ENCODE data around the gene ING3.
A peak's percentile ranks its signal among the peaks of the same experiment; 100 is the strongest.

ING3 gene

GRCh38 chr7:120996333-120996987 is 45.9 kb downstream of the ING3 start:
- ChIA-PET CTCF (interaction anchor here (1.2 to 8.2 kb wide), 3 partner anchors 8 to 112 kb away, joined by 4 to 90 read pairs (median 5); partner anchors contain the start of gene CPED1), POLR2A (interaction anchor here (0.6 kb wide), 1 partner anchor 17 kb away, joined by 3 read pairs; no protein-coding TSS in a partner anchor)
- peak; percentile 72 for DNase-seq (ENCODE audit: low read depth, low spot score)
- TF ChIP-seq, protein P1, sequence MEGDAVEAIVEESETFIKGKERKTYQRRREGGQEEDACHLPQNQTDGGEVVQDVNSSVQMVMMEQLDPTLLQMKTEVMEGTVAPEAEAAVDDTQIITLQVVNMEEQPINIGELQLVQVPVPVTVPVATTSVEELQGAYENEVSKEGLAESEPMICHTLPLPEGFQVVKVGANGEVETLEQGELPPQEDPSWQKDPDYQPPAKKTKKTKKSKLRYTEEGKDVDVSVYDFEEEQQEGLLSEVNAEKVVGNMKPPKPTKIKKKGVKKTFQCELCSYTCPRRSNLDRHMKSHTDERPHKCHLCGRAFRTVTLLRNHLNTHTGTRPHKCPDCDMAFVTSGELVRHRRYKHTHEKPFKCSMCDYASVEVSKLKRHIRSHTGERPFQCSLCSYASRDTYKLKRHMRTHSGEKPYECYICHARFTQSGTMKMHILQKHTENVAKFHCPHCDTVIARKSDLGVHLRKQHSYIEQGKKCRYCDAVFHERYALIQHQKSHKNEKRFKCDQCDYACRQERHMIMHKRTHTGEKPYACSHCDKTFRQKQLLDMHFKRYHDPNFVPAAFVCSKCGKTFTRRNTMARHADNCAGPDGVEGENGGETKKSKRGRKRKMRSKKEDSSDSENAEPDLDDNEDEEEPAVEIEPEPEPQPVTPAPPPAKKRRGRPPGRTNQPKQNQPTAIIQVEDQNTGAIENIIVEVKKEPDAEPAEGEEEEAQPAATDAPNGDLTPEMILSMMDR (IDR thresholded peaks at IDR 0.05; ENCODE audit: insufficient read depth, low read length, missing control alignments): no peak
- no peak overlapping the region for H3K4me3 ChIP-seq (ENCODE audit: low read depth, low read length)

GRCh38 chr7:120996988-120997345 is 46.4 kb downstream of the ING3 start:
- H3K4me3 ChIP-seq (ENCODE audit: low read depth, low read length): no peak overlapping the region
- ChIA-PET POLR2A (no interaction called here), CTCF (interaction anchor here (1.4 to 8.2 kb wide), 2 partner anchors 9 to 111 kb away, joined by 4 to 90 read pairs; partner anchors contain the start of gene CPED1)
- DNase-seq (ENCODE audit: low read depth, low spot score): no peak
- TF ChIP-seq, protein P1 (IDR thresholded peaks at IDR 0.05; ENCODE audit: insufficient read depth, low read length, missing control alignments): no peak

DNA sequence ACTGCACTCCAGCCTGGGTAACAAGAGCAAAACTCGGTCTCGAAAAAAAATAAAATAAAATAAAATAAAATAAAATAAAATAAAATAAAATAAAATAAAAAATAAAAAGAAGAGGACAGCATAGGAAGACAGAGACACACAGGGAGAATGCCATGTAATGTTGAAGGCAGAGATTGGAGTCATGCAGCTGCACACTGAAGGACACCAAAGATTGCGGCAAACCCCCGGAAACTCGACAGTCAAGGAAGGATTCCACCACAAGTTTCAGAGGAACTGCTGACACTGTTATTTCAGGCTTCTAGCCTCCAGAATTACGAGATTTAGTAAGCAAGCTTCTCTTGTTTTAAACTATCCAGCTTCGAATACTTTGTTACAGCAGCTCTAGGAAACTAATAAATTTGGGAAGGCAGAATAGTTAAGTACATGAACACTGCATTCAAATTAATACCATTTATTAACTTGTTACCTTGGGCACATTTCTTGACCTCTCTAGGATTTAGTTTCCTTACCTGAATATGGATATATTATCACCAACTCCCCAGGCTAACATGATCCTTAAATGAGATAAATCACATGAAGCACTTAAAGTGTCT is 47.4 kb downstream of the ING3 start:
- POLR2A ChIA-PET: no interaction called here
- no peak overlapping the region for H3K4me3 ChIP-seq (ENCODE audit: low read depth, low read length)
- CTCF ChIA-PET: interaction anchor here (1.4 to 8.2 kb wide), 3 partner anchors 9 to 12 kb away, joined by 3 to 90 read pairs (median 5); partner anchors contain the start of gene CPED1
- no peak for DNase-seq (ENCODE audit: low read depth, low spot score)
- TF ChIP-seq, protein P1 (IDR thresholded peaks at IDR 0.05; ENCODE audit: insufficient read depth, low read length, missing control alignments): no peak

DNA sequence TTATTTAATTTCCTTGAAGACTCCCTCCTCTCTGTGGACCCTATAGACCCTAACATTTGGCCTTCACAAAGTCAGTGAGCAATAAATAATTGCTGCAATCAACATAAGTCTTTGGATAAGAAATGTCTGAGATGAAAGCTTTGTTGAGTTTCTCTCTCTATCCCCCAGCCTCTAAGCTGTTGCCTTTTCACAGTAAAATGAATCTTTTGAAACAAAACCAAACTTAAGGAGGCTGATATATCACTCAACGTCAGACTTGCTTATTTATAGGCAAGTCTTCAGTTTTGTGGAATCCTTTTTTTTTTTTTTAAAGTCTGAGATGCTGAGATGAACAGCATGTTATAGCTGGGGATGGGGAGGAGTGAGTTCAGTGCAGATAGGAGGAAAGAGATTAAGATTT is 47.9 kb downstream of the ING3 start:
- TF ChIP-seq, protein P1 (IDR thresholded peaks at IDR 0.05; ENCODE audit: insufficient read depth, low read length, missing control alignments): no peak
- no peak overlapping the region for H3K4me3 ChIP-seq (ENCODE audit: low read depth, low read length)
- ChIA-PET CTCF (interaction anchor here (1.4 to 8.2 kb wide), 3 partner anchors 8 to 12 kb away, joined by 3 to 90 read pairs (median 5); partner anchors contain the start of gene CPED1), POLR2A (no interaction called here)
- no peak for DNase-seq (ENCODE audit: low read depth, low spot score)

GRCh38 chr7:120998996-120999565 is 48.5 kb downstream of the ING3 start:
- ChIA-PET CTCF (interaction anchor here (1.2 to 8.2 kb wide), 5 partner anchors 8 to 109 kb away, joined by 3 to 90 read pairs (median 5); partner anchors contain the start of gene CPED1), POLR2A (no interaction called here)
- H3K4me3 ChIP-seq (ENCODE audit: low read depth, low read length): no peak overlapping the region
- TF ChIP-seq, protein P1 (IDR thresholded peaks at IDR 0.05; ENCODE audit: insufficient read depth, low read length, missing control alignments): no peak
- DNase-seq (ENCODE audit: low read depth, low spot score): no peak
